ENCODE measurements around the gene HBS1L.
A peak's percentile ranks its signal among the peaks of the same experiment; 100 is the strongest.

The HBS1L gene

GRCh38 chr6:135054569-135055498, at the start of gene HBS1L:
HBS1L (minus strand) TSS chr6:135054822; CDS start chr6:135054691, 131 bp downstream.
- TF ChIP-seq GATA3 (IDR thresholded peaks at IDR 0.05; ENCODE audit: low read depth, low read length): no peak
- peak; percentile 56 for TF ChIP-seq GATA2 (IDR thresholded peaks at IDR 0.05; ENCODE audit: low read depth, low read length)

- no peak for TF ChIP-seq GATA2 (IDR thresholded peaks at IDR 0.05; ENCODE audit: low read depth, low read length)
- no peak for TF ChIP-seq GATA3 (IDR thresholded peaks at IDR 0.05; ENCODE audit: low read depth, low read length)
These were observed 49.6 kb upstream of the HBS1L start for GRCh38 chr6:135104199-135104598.

GRCh38 chr6:135102191-135102590, 47.6 kb upstream of the HBS1L start:
- TF ChIP-seq GATA3 (IDR thresholded peaks at IDR 0.05; ENCODE audit: low read depth, low read length): no peak
- no peak for TF ChIP-seq GATA2 (IDR thresholded peaks at IDR 0.05; ENCODE audit: low read depth, low read length)

- no peak for TF ChIP-seq GATA3 (IDR thresholded peaks at IDR 0.05; ENCODE audit: low read depth, low read length)
- TF ChIP-seq GATA2 (IDR thresholded peaks at IDR 0.05; ENCODE audit: low read depth, low read length): no peak
These were observed 42.5 kb upstream of the HBS1L start for GRCh38 chr6:135097172-135097571.

GRCh38 chr6:135096403-135097130, 41.9 kb upstream of the HBS1L start:
- no peak for TF ChIP-seq GATA2 (IDR thresholded peaks at IDR 0.05; ENCODE audit: low read depth, low read length)
- no peak for TF ChIP-seq GATA3 (IDR thresholded peaks at IDR 0.05; ENCODE audit: low read depth, low read length)

GRCh38 chr6:135095716-135096115, 41.1 kb upstream of the HBS1L start:
- TF ChIP-seq GATA2 (IDR thresholded peaks at IDR 0.05; ENCODE audit: low read depth, low read length): no peak
- TF ChIP-seq GATA3 (IDR thresholded peaks at IDR 0.05; ENCODE audit: low read depth, low read length): no peak

DNA sequence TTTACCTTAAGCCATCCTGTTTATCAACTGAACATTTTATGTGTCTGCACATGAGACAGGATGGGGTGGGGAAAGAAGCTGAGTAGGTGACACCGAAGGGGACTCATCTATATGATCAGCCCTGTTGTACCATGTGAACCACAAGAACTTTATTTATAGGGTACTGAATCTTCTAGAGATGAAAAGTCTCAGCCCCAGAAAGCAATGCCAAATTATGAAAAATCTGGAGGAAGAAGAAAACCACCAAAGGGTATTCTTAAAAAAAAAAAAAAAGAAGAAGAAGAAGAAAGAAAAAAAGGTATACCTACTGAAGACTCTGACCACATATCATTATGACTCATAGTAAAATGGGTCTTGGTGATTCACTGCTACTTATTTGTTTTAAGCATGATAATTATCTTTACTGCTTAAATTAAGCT, 39.8 kb upstream of the HBS1L start:
- no peak for TF ChIP-seq GATA3 (IDR thresholded peaks at IDR 0.05; ENCODE audit: low read depth, low read length)
- TF ChIP-seq GATA2 (IDR thresholded peaks at IDR 0.05; ENCODE audit: low read depth, low read length): no peak

DNA sequence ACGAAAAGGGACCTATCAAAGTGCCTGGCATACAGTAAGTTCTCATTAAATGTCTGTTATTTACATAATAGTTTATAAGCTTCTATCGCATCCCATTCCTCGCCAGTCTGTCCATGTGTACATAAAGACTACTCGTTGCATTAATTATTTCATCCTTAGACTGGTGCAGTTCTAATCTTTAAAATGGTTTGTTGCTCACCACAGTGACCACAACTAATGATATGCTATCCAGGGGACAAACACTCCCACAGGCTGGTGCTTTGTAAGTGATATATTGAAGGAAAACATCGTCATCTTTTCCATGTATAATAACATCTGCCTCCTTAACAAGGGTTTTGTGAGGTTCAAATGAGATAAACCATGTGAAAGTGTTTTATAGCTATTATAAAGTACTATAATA, 39.0 kb upstream of the HBS1L start:
- TF ChIP-seq GATA2 (IDR thresholded peaks at IDR 0.05; ENCODE audit: low read depth, low read length) (no peak), GATA3 (IDR thresholded peaks at IDR 0.05; ENCODE audit: low read depth, low read length) (no peak)

DNA sequence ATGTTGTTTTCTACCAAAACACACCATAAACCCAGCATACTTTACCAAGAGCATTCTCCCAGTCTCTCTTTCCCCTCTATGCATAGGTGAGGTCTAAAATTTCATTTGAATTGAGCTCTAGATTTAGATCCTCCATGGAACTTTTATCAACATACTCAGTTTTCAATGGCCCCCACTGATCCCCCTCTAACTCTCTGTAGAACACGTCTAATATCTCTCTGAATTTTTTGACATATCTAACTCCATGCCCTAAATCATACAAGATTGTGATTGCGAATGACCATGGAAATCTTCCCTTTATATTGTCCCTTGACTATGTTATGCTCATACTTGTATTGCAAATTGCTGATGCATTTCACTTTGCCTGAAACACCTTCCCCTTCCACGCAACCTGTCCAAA, 38.1 kb upstream of the HBS1L start:
- TF ChIP-seq GATA3 (IDR thresholded peaks at IDR 0.05; ENCODE audit: low read depth, low read length): no peak
- TF ChIP-seq GATA2 (IDR thresholded peaks at IDR 0.05; ENCODE audit: low read depth, low read length): no peak

DNA sequence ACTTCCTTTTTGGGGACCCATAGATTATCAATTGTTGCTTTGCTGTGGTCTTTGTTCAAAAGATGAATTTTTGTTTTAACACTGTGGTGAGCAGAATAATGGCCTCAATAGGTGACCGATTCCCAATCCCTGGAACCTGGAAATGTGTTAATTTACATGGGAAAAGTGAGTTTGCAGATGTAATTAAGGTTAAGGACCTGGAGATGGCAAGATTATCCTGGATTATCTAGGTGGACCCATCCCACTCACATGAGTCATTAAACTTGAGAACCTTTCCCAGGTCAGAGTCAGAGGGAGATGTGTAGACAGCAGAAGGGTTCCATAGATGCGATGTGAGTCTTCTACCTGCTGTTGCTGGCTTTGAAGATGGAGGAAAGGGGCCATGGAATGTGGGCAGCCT, 36.2 kb upstream of the HBS1L start:
- no peak for TF ChIP-seq GATA3 (IDR thresholded peaks at IDR 0.05; ENCODE audit: low read depth, low read length)
- no peak for TF ChIP-seq GATA2 (IDR thresholded peaks at IDR 0.05; ENCODE audit: low read depth, low read length)

DNA sequence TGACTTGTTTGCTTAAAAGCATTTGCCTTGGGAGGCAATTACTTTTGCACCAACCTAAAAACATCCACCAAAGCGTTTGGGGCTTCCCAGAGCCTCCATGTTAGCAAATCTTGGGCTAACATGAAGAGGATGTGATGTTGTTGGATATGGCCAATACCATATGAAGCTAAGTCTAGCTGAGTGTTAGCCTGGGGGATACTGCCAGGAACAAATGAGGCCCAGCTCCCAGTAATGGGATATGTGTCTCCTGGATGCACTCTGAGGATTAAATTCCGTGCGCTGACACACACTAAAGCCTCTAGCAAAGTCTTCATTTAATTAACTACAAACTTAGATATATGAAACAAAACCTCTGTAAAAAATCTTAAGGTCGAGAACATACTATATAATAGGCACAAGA, 35.3 kb upstream of the HBS1L start:
- TF ChIP-seq GATA2 (IDR thresholded peaks at IDR 0.05; ENCODE audit: low read depth, low read length) (no peak), GATA3 (IDR thresholded peaks at IDR 0.05; ENCODE audit: low read depth, low read length) (no peak)

GRCh38 chr6:135088818-135089809, 34.5 kb upstream of the HBS1L start:
- TF ChIP-seq GATA2 (IDR thresholded peaks at IDR 0.05; ENCODE audit: low read depth, low read length) (no peak), GATA3 (IDR thresholded peaks at IDR 0.05; ENCODE audit: low read depth, low read length) (no peak)

GRCh38 chr6:135088281-135088680, 33.7 kb upstream of the HBS1L start:
- TF ChIP-seq GATA2 (IDR thresholded peaks at IDR 0.05; ENCODE audit: low read depth, low read length) (no peak), GATA3 (IDR thresholded peaks at IDR 0.05; ENCODE audit: low read depth, low read length) (no peak)
